GM13976 (cell line): ENCODE results near the gene SLC9B1.
A peak's percentile ranks its signal among the peaks of the same experiment; 100 is the strongest.

ENCODE experiments used
- DNase-seq: peaks from one replicate; pipeline ENCODE4 v3.0.0; 2012; ENCODE audit warnings: low spot score
- in situ Hi-C: fragments of 300-500 bp; cut with MboI; formaldehyde crosslinking; loops from one replicate; pipeline ENCODE4 v1.12.0; 2022; ENCODE audit warnings: low sequenced_read_pairs, mixed read lengths, inconsistent platforms; ENCODE audit not compliant: unreplicated experiment
- TF ChIP-seq, protein P1 (sequence below): IDR thresholded peaks from 2 replicates; pipeline ENCODE4 v1.5.1; 2012; ENCODE audit warnings: borderline replicate concordance, mild to moderate bottlenecking; ENCODE audit not compliant: insufficient read depth; ENCODE audit errors: extremely low read depth, missing control alignments, control extremely low read depth

SLC9B1 gene

DNA sequence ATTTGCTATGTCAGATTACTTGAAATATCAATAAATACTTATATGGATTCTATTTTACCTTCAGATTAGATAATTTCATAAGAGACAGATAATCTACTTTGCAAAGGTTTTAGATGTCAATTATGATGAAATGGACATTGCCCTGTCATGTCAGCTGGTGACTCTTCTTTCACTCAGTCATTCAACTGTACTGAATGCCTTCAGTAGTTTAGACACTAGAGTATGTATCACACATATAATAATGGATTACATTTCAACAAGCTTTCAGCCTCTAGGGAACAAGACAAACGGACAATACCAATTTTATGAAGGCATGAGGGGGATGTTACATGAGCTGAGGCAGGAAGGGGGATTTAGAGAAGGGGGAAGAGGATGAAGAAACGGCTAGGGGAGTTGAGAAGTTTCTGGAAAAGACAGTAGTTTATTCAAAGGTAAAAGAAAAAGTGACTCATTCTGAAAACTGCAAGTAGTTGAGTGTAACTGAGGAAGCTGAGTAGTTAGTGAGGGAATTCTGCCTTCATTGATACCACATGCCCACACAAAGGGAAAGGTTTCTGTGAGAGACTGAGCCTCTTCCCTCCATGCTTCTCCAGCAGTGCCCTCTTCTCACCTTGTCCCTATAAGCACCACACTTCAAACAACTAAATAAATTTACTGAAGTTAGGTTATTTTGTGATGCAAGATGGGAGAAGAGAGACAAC, 31.4 kb upstream of the SLC9B1 start:
- TF ChIP-seq, protein P1, sequence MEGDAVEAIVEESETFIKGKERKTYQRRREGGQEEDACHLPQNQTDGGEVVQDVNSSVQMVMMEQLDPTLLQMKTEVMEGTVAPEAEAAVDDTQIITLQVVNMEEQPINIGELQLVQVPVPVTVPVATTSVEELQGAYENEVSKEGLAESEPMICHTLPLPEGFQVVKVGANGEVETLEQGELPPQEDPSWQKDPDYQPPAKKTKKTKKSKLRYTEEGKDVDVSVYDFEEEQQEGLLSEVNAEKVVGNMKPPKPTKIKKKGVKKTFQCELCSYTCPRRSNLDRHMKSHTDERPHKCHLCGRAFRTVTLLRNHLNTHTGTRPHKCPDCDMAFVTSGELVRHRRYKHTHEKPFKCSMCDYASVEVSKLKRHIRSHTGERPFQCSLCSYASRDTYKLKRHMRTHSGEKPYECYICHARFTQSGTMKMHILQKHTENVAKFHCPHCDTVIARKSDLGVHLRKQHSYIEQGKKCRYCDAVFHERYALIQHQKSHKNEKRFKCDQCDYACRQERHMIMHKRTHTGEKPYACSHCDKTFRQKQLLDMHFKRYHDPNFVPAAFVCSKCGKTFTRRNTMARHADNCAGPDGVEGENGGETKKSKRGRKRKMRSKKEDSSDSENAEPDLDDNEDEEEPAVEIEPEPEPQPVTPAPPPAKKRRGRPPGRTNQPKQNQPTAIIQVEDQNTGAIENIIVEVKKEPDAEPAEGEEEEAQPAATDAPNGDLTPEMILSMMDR = no peak
- DNase-seq = no peak
- in situ Hi-C loops = no loop called here

DNA sequence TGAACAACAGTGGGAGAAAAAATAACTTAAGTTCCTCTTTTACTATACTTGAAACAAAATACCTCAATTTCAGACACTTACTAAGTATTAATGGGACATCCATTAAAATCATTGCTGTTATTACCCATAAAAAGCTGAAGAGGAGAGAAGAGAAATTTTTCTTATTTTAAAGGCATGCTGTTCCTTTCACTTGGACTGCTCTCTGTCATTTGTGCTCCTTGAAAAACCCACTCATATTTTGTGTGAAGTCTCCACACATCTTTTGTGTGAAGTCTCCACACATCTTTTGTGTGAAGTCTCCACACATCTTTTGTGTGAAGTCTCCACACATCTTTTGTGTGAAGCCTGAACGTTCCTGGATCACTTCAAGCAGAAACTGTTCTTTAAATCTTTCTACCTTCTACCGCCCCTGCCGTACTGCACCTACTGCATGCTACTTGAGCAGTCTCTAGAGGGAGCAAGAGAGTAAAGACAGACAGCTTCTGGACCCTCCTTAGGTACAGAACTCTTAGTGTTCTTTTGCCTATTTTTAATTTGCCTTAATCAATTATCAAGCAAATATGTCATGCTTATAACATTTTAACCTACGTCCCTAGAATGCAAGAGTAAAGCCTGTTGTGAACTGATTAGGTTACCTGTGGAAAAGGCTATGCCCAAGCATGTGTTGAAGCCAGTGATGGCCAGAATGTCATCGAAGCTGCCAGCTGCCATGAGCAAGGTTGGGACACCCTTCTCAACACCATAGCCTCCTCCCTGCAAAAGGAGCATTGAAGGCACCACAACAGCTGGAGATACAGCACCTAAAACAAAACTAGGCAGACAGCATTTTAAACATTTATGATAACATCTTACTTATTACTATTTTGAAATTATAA, 27.1 kb upstream of the SLC9B1 start:
- in situ Hi-C loops = no loop called here
- TF ChIP-seq, protein P1 = peak; percentile 57
- DNase-seq = no peak

DNA sequence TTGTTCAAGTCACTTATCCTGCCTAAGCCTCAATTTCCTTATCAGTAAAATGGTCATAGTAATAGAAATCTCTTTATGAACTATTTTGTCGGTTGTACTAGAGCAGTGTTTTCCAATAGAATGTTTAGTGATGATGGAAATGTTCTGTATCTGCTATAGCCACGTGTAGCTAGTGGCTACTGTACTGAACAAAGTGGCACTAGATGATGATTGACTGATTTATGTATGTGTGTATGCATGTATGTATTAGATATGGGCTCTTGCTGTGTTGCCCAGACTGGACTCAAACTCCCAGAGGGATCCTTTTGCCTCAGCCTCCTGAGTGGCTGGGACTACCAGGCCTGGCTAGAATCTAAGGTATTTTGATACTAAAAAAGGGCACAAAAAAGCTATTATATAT, 24.7 kb upstream of the SLC9B1 start:
- in situ Hi-C loops = no loop called here
- TF ChIP-seq, protein P1 = no peak
- DNase-seq = no peak

DNA sequence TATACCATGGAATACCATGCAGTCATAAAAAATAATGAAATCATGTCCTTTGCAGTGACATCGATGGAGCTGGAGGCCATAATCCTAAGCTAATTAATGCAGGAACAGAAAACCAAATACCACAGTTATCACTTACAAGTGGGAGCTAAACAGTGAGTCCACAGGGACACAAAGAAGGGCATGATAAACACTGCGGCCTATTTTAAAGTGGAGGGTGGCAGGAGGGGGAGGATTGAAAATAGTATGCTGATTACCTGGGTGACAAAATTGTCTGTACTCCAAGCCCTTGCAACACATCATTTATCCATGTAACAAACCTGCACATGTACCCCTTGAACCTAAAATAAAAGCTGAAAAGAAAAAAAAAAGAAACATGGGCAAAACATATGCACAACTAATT, 16.7 kb upstream of the SLC9B1 start:
- TF ChIP-seq, protein P1 = no peak
- in situ Hi-C loops = no loop called here
- no peak for DNase-seq

DNA sequence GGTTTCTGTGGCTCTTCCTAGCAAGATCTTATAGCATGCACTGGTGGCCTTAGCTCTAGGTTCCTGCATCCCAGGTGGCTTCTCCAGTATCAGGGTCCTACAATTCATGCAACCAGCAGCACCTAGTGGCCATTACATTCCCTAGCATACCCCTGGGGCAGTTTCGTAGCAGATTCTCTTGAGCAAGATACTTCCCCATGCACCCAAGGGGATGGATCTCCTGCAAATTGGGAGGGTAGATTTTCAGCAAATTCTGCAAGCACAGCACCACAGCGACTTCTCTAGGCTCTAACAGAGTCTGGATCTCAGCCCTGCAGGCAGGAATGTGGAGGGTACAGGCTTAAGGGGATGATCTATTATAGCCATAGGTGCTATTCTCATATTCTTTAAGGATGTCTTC, 13.1 kb upstream of the SLC9B1 start:
- in situ Hi-C loops = no loop called here
- no peak for DNase-seq
- TF ChIP-seq, protein P1 = peak; percentile 27

DNA sequence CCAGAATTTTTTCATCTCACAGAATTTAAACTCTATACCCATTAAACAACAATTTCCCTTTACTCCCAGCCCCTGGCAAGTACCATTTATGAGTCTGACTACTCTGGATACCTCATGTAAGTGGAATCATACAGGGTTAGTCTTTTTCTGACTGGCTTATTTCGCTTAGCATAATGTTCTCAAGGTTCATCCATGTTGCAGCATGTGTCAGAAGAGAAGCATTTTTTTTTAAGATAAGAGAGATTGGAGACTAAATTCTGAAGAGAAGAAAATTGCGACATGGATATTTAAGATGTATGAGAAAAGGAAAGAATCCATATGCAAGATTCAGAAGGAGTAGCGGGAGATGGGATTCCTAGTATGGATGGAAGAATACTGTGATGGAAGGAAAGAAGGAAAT, 11.3 kb upstream of the SLC9B1 start:
- TF ChIP-seq, protein P1 = no peak
- in situ Hi-C loops = no loop called here

More for the DNA sequence above, 11.3 kb upstream of the SLC9B1 start:
- no peak for DNase-seq
